OCI-LY3 (cell line): ENCODE measurements around the gene TINAG.

Source experiments
- EZH2phosphoT487 ChIP-seq: fragments of 200-600 bp; shearing (Covaris generic); IDR thresholded peaks from 2 replicates; pipeline ENCODE4 v1.6.1; 2018; ENCODE audit warnings: antibody characterized with exemption, mixed run types, low read depth
- TF ChIP-seq, protein P1 (sequence below): fragments of 200-600, 300-600 bp; sonication (generic); IDR thresholded peaks from 2 replicates; pipeline ENCODE4 v1.5.1; 2014; ENCODE audit warnings: antibody characterized with exemption, low read length, low read depth

- TF ChIP-seq, protein P1, sequence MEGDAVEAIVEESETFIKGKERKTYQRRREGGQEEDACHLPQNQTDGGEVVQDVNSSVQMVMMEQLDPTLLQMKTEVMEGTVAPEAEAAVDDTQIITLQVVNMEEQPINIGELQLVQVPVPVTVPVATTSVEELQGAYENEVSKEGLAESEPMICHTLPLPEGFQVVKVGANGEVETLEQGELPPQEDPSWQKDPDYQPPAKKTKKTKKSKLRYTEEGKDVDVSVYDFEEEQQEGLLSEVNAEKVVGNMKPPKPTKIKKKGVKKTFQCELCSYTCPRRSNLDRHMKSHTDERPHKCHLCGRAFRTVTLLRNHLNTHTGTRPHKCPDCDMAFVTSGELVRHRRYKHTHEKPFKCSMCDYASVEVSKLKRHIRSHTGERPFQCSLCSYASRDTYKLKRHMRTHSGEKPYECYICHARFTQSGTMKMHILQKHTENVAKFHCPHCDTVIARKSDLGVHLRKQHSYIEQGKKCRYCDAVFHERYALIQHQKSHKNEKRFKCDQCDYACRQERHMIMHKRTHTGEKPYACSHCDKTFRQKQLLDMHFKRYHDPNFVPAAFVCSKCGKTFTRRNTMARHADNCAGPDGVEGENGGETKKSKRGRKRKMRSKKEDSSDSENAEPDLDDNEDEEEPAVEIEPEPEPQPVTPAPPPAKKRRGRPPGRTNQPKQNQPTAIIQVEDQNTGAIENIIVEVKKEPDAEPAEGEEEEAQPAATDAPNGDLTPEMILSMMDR: no peak
- no peak for TF ChIP-seq EZH2phosphoT487
Measured at GRCh38 chr6:54390362-54390761, 82.1 kb downstream of the TINAG start.
